Endothelial cell of umbilical vein (primary cell): Measurements from ENCODE around the gene ATP6V1B1.

Source experiments
- EZH2 ChIP-seq: IDR thresholded peaks from 2 replicates; pipeline ENCODE4 v1.6.1; 2012; ENCODE audit warnings: borderline replicate concordance, low read depth, mild to moderate bottlenecking, moderate library complexity, low read length, inconsistent platforms; ENCODE audit not compliant: severe bottlenecking
- FOS ChIP-seq: IDR thresholded peaks from 2 replicates; pipeline ENCODE4 v1.6.1; 2011; ENCODE audit warnings: mild to moderate bottlenecking, low read length, moderate library complexity, borderline replicate concordance; ENCODE audit not compliant: insufficient read depth
- JUN ChIP-seq: IDR thresholded peaks from 2 replicates; pipeline ENCODE4 v1.6.1; 2011; ENCODE audit warnings: borderline replicate concordance, low read depth; ENCODE audit not compliant: insufficient read length, insufficient read depth
- MYC ChIP-seq: IDR thresholded peaks from one replicate; pipeline ENCODE4 v1.6.1; 2011; ENCODE audit warnings: mild to moderate bottlenecking, low read depth, low read length
- POLR2A ChIP-seq: IDR thresholded peaks from 2 replicates; pipeline ENCODE4 v1.6.1; 2012; ENCODE audit warnings: low read depth, mild to moderate bottlenecking, control low read depth, low read length
- POLR2AphosphoS5 ChIP-seq: IDR thresholded peaks from 2 replicates; pipeline ENCODE4 v1.6.1; 2012; ENCODE audit warnings: low read depth, mild to moderate bottlenecking, control low read depth, low read length, moderate library complexity; ENCODE audit not compliant: insufficient read depth
- TF ChIP-seq, protein P1 (sequence below), 2 donors: IDR thresholded peaks; 1 replicate in 1 of 2; 2 replicates in 1 of 2; pipeline ENCODE4 v1.5.1; 2011; ENCODE audit warnings: low read length in 2 of 2, mild to moderate bottlenecking in 2 of 2, moderate library complexity in 2 of 2, control low read depth in 1 of 2, inconsistent platforms in 1 of 2, low read depth in 1 of 2; ENCODE audit not compliant: insufficient read depth in 1 of 2; ENCODE audit errors: extremely low read depth in 1 of 2
- TF ChIP-seq, protein P2 (sequence below): IDR thresholded peaks from 2 replicates; pipeline ENCODE4 v1.6.1; 2011; ENCODE audit not compliant: insufficient read depth, insufficient read length

DNA sequence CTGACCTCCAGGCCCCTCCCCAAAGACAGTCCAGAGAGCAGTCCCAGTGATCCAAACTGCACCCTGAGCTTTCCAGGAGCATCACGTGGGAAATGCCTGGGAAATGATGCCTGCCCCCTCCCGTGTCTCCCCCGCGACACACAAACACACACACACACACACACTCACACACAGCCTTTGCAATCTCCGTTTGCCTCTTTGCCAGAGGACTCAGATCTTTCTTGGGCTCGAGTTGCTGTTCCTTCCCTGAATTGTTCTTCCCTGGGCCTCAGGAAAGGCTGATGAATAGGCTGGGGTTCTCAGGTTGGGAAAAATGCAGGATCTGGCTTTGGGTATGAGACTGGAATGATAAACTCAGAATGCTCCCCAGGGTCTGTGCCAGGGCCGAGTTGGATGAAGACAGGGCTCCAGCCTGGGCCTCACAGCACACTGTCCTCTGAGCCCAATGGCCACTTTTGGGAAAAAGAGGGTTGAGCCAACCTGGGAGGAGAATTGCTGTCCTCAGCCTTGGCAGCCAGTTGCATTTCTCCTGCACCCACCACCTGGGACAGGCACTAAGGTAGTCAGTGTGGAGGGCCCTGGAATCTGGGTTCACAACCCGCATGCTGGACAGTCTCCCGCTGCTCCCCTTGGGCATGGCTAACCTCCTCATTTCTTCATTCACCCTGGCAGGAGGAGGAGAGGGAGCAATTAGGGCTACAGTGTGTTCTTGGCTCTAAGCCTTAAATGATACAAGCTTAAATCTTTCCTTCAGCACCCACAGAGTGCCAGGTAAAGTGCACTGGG is 43.9 kb upstream of the ATP6V1B1 start:
- TF ChIP-seq, protein P1, sequence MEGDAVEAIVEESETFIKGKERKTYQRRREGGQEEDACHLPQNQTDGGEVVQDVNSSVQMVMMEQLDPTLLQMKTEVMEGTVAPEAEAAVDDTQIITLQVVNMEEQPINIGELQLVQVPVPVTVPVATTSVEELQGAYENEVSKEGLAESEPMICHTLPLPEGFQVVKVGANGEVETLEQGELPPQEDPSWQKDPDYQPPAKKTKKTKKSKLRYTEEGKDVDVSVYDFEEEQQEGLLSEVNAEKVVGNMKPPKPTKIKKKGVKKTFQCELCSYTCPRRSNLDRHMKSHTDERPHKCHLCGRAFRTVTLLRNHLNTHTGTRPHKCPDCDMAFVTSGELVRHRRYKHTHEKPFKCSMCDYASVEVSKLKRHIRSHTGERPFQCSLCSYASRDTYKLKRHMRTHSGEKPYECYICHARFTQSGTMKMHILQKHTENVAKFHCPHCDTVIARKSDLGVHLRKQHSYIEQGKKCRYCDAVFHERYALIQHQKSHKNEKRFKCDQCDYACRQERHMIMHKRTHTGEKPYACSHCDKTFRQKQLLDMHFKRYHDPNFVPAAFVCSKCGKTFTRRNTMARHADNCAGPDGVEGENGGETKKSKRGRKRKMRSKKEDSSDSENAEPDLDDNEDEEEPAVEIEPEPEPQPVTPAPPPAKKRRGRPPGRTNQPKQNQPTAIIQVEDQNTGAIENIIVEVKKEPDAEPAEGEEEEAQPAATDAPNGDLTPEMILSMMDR (IDR thresholded peaks at IDR 0.05; ENCODE audit: extremely low read depth in 1 of 2, insufficient read depth in 1 of 2, low read depth in 1 of 2, low read length in 2 of 2) = no peak
- TF ChIP-seq POLR2AphosphoS5 (no peak), MYC (no peak), EZH2 (no peak), POLR2A (no peak), FOS (no peak), JUN (no peak)
- TF ChIP-seq, protein P2, sequence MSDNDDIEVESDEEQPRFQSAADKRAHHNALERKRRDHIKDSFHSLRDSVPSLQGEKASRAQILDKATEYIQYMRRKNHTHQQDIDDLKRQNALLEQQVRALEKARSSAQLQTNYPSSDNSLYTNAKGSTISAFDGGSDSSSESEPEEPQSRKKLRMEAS = no peak
